Fibroblast of skin of abdomen (primary cell): ENCODE data around the gene HAUS3.
"Not testable (repeated sequence)": the region's sequence is repeated elsewhere in the genome, so short reads cannot be mapped to it uniquely, and the experiment has no call there.

Source experiments
- DNase-seq: peaks from one replicate; pipeline ENCODE4 v3.0.0-alpha.2; 2013

Gene HAUS3

GRCh38 chr4:2275546-2276251 is 33.8 kb upstream of the HAUS3 start:
- DNase-seq: no peak

- DNase-seq: not testable (repeated sequence)
Observed at GRCh38 chr4:2275044-2275397, 33.1 kb upstream of the HAUS3 start.

GRCh38 chr4:2274320-2275043 is 32.6 kb upstream of the HAUS3 start:
- no peak for DNase-seq

DNA sequence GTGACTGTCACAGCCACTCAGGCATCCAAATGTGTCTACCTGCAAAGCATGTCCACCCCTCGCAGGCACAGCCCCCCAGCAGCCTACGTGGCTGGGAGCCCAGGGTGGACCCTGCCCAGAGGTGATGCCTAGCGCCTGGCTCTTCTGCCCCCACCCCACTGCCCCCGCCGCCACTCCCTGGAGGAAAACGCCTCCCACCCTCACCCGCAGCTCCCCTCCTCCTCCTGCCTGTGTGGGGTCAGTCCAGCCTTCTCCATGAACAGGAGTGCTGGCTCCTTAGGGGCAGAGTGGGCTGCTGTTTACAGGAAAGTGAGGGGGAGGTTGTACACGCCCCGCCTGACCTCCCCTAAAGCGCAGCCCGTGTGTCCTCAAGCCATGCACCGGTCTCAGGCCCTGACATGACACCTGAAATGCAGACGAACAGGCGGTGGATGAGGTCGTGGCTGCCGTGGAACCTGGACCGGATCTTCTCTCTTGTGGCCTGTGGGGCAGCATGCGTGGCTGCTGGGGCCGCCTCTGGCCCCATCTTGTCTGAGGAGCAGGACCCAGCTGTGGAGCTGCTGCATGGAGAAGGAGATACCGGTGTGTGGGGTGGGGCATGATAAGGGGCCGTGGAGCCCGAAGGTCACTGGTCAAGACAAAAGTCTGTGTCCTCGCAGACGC is 31.9 kb upstream of the HAUS3 start:
- no peak for DNase-seq

DNA sequence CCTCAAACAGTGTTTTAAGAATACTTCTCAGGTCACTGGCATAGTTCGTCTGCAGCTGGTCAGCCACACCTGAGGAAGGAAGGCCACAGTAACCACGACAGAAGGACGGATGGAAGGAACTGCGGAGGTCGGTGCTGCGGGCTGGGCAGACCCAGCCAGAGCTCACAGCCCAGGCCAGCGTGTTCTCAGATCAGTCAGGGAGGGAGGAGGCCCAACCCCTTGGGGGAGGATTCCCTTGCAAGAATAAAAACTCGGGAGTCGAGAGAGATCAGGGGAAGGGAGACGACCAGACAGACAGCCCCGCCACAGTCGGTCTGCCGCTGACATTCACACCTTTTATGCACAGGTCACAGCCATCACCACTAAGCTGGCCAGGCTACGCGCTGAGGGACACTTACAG is 31.3 kb upstream of the HAUS3 start:
- DNase-seq: no peak

- DNase-seq: no peak
Observed at GRCh38 chr4:2272828-2273120, 30.9 kb upstream of the HAUS3 start.

- no peak for DNase-seq
Observed at GRCh38 chr4:2272026-2272827, 30.3 kb upstream of the HAUS3 start.

- no peak for DNase-seq
Observed at GRCh38 chr4:2271279-2272025, 29.5 kb upstream of the HAUS3 start.

DNA sequence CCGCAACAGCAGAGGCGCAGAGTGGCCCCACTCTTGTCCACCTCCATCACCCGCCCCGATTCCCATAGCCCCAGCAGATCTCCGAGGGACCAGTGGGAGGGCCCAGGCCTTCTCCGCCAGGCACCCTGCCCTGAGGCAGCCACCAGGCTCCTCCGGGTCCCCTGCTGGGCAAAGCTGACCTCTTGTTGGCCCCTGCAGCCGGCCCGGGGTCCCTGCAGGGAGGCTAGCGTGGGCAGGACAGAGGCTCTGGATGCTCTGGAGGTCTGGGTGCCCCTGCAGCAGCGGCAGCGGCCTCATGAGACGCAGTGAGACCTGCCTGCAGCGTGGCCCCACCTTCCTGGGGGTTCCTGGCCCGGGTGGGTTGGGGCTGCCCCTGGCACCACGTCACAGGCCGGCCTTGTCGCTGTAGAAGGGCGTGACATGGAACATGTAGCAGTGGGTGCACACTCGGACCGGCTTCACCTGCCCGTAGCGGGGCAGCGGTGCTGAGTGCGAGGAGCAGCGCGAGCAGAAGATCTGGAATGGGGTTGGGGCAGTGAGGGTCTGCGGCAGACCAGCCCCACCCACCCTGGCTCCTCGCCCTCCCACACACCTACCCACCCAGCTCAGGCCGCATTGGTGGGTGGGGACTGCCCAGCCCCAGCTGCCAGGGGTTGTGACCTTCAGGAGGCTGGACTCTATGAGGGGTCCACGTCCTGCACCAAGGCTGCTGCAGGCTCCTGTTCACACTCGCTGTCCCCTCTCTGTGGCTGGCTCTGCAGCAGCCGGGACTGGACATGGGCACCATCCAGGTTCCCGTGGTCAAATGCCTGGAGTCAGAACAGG is 28.6 kb upstream of the HAUS3 start:
- no peak for DNase-seq

DNA sequence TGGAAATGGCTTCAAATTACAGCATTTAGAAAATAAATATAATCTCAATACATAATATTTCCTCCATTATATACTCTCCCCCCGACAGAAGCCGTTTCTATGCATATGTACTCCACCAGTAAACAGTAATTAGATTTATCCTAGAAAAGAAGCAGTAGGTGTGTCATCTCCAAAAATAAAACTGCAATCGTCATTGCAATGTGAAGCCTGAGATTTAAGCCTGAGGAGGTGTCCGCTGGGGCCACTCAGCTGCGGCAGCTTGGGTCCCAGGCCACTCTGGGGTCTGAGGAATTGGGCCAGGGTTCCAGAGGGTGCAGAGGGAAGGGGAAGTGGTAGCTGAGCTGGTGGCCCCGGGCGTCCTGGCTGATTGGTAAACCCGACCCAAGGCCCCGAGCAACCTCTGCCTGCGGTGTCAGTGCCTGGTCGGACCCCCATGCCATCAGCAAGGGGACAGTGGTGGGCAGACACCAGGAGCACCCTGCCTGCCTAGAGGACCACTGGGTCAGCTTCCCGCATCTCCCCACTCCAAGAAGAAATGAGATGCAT is 27.8 kb upstream of the HAUS3 start:
- no peak for DNase-seq

GRCh38 chr4:2269206-2269531 is 27.2 kb upstream of the HAUS3 start:
- no peak for DNase-seq

DNA sequence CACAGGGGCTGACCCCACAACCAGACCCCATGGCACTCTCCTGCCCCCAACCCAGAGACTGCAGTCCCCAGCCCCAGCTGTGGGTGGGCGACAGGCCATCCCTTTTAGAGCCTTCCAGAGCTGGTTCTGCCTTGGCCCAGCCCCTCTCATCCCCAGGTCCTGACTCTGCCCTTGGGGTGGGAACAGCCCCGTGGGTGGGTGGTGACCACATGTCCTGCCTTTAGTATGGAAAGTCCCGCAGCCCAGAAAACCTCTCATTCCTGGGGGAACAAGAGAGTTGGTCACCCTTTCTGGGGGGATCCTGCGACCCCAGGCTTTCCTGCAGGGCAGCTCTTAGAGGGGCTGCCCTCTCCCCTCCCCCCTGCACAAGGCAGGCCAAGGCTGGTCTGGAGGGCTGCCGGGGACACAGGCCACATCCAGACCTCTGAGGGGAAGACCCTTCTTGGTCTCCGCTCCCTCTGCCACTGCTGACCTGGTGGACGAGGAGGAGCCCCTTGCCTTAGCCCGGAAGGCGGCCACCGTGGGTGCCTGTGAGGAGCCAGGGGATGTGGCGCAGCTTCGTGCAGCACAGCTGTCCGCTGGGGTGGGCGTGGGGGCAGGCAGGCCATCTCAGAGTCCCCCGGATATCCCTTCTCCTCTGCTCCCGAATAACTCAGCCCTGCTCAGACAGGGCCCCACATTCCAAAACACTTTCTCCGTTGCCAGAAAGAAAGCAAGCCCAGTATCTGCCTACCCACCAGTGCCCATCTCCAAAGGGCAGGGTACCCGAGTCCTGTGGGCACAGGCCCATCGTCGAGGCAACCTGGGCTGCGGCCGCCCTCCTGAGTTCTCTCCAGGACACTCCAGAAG is 26.7 kb upstream of the HAUS3 start:
- DNase-seq: no peak

DNA sequence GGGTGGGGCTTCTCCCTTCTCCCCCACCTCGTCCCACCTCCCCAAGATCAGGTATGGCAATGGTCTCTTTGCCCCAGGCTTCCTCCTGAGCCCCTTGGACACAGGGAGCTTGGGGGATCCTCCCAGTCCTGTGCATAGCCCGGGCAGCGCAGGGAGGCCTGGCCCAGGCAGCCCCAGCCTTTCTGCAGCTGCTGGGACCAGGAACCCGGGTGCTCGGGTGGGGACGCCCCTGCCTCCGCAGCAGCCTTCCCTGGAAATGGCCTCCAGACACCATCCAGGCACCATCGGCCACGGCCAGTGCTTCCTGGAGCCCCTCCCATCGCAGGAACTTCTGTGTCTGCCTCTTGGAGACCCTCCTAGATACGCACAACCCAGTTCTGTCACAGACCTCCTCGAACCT is 25.9 kb upstream of the HAUS3 start:
- DNase-seq: no peak

DNA sequence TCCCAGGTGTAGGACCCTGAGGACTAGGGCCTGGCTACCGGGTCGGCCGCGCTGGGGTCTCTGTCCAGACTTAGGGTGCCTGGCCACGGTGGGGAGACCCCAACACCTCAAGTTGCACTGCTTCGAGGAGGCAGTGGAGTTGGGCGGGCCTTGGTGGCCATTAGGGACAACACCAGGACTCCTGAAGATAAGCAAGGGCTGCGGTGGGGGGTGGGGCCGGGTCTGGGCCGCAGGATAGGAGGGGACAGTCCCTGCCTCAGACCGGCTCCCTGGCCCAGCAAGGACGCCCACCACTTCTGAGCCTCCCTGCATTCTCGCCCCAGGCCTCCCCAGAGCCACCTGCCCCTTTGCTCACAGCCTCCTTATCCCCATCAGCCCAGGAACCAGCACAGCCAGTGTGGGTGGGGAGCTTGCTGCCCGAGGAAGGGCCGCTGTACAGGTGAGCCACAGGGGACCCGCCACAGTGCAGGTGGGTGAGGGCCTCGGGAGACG is 25.4 kb upstream of the HAUS3 start:
- DNase-seq: no peak

DNA sequence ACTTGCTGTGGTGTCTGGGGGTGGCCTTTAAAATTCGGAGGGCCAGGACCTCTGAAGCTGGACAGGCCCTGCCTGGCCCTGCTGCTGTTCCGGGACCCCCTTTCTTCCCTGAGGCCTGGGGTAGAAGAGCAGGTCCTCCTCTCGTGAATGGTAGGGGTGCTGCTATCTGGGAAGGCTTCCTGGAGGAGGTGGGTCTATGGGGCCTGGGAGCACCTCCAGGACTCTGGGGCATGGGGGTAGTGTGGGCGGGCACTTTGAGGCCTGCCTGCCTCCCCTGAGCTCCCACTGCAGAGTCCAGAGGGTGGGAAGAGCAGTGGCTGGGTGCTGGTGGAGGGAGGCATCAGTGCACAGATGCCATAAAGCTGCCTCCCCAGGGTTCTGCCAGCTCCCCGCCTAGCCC is 24.9 kb upstream of the HAUS3 start:
- DNase-seq: no peak

DNA sequence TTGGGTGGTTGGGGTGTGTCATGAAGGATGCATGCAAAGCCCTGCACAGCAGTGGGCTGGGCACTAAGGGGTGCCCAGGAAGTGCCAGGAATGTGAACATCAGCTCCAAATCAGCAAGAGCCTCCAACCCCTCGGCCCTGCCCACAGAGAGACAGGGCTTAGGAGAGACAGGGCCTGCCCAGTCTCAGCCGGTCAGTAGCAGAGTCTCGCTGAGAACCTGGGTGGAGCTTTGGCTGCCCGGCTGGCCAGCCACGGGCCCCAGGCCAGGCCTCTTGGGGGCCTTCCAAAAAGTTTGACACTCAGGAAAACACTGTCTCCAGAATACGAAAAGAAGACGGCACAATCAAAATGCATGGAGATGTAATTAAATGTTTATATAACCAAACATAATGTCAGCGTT is 24.3 kb upstream of the HAUS3 start:
- no peak for DNase-seq

GRCh38 chr4:2265113-2266110 is 23.5 kb upstream of the HAUS3 start:
- no peak for DNase-seq

DNA sequence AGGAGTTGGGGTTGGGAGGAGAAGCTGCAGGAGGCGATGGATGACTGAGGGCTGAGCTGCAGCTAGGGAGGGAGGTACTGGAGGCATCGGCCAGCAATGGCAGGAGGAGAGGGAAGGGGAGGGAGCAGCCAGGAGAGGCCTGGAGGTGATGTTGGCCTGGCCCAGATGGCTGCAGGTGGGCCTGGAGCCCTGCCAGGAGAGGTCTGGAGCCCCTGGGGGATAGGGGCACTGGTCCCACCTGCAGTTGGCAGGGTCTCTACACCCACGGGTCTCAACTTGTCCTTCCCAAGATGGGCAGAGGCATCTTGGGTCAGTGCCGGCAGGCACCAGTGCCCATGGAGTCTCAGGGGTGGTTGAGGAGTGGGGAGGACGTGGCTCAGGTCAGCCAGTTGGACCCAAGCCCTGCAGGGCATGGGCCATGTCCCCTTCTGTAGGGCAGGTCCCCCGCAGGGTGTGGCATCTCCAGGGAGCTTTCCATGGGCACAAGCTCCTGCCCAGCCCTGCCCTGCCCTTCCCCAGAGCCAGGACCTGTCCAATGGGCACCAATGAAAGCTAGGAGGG is 22.6 kb upstream of the HAUS3 start:
- DNase-seq: no peak

DNA sequence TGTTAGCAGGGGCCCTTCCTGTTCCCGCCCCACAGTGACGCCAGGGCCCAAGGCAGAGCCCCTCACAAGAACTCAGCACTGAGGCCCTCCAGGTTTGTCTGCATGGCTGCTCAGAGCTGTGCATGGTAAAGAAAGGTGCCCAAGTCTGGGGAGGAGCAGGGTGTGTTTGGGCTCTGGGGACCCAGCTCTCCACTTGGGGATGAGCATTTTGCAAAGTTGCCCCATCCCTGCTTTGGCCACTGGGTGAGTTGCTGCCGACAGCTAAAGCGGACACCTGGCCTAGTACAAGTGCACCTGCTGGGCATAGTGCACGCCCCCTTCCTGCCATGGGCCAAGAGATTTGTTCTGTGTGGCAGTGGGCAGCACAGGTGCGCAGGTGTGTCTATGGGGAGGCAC is 22.0 kb upstream of the HAUS3 start:
- DNase-seq: no peak
